GM10266 (cell line): ENCODE data around the gene ELF3.

ENCODE experiments used
- DNase-seq: peaks from one replicate; pipeline ENCODE4 v3.0.0; 2012; ENCODE audit errors: extremely low spot score
- TF ChIP-seq, protein P1 (sequence below): IDR thresholded peaks from 2 replicates; pipeline ENCODE4 v1.5.1; 2012; ENCODE audit warnings: mild to moderate bottlenecking, low read depth; ENCODE audit not compliant: control insufficient read depth, insufficient read depth; ENCODE audit errors: missing control alignments

ELF3 gene

DNA sequence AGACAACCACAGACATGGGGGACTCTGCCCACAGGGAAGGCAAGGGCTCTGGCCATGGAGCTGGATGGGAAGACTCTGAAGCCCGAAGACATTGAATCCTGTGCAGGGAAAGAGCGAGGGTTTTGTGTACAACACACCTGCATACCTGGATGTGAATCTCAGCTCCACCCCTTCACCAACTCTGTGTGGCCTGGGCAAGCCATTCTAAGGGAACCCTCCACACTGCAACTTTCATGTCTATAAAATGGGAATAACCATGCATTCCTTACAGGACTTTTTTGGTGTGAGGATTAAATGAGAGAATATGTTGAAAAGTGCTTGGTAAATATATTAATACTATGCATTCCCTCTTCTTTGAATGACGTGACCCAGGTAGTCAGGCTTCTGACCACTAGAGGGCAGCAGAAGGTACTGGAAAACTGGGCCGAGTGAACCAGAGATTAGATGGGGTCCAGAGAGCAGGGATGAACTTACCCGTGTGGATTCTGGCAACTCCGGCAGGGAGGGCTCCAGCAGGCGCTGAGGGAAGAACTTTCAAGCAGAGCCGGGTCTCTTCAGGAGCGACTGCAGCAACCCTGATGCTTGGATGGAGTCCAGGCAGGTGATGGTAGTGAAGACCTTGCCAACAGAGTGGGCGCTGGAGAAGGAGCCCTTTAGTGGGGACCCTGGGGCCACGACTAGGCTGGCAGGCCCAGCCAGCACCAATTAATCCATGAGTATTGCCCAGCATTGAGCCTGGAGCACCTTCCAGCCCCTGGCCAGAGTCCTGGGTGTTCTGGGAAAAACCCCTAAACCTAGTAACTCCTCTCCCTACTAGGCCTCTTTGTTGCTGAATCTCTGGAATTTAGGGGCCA is 834 bp upstream of the ELF3 start:
- TF ChIP-seq, protein P1, sequence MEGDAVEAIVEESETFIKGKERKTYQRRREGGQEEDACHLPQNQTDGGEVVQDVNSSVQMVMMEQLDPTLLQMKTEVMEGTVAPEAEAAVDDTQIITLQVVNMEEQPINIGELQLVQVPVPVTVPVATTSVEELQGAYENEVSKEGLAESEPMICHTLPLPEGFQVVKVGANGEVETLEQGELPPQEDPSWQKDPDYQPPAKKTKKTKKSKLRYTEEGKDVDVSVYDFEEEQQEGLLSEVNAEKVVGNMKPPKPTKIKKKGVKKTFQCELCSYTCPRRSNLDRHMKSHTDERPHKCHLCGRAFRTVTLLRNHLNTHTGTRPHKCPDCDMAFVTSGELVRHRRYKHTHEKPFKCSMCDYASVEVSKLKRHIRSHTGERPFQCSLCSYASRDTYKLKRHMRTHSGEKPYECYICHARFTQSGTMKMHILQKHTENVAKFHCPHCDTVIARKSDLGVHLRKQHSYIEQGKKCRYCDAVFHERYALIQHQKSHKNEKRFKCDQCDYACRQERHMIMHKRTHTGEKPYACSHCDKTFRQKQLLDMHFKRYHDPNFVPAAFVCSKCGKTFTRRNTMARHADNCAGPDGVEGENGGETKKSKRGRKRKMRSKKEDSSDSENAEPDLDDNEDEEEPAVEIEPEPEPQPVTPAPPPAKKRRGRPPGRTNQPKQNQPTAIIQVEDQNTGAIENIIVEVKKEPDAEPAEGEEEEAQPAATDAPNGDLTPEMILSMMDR, result peak; percentile 83
- peak; percentile 72 for DNase-seq

DNA sequence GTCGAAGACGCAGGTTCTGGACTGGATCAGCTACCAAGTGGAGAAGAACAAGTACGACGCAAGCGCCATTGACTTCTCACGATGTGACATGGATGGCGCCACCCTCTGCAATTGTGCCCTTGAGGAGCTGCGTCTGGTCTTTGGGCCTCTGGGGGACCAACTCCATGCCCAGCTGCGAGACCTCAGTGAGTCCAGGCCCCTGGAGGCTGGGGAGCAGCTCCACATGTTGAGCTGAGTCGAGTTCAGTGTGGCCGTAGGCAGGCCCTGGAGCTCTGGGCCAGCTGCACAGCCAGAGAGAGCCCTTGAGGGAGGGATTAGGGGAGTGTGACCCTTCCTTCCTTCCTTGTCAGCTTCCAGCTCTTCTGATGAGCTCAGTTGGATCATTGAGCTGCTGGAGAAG is 1.6 kb downstream of the ELF3 start:
- DNase-seq, result no peak
- TF ChIP-seq, protein P1, result no peak

GRCh38 chr1:202012544-202013478 is 2.4 kb downstream of the ELF3 start:
- TF ChIP-seq, protein P1, result no peak
- DNase-seq, result no peak

DNA sequence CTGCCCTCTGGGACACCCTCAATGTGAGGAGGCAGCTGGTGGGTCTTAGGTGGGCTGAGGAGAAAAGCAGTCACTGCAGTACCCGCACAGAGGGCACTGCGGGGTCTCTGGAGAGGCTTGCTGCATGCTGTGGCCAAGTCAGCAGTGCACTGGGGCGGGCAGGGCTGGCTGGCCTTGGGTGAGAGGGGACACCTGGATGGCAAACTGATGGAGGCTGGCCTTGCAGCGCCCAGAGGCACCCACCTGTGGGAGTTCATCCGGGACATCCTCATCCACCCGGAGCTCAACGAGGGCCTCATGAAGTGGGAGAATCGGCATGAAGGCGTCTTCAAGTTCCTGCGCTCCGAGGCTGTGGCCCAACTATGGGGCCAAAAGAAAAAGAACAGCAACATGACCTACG is 3.2 kb downstream of the ELF3 start:
- no peak for DNase-seq
- TF ChIP-seq, protein P1, result no peak

DNA sequence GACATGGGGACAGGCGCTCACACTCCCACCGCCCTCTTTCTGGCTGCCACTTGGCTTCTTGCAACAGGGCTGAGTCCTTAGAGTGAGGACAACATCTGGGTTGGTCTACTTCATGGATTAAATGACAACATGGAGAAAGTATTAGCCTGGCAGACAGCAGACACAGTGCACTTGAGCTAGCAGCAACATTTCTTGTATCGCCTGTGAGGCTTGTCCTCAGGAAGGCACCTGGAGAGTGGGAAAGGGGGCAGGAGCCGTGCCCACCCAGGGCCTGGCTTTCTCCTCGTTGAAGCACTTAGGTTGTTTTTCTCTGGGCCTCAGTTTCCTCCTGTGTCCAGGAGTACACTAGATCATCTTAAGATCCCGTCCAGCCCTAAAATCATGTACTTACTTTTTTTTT is 3.7 kb downstream of the ELF3 start:
- TF ChIP-seq, protein P1, result no peak
- no peak for DNase-seq

DNA sequence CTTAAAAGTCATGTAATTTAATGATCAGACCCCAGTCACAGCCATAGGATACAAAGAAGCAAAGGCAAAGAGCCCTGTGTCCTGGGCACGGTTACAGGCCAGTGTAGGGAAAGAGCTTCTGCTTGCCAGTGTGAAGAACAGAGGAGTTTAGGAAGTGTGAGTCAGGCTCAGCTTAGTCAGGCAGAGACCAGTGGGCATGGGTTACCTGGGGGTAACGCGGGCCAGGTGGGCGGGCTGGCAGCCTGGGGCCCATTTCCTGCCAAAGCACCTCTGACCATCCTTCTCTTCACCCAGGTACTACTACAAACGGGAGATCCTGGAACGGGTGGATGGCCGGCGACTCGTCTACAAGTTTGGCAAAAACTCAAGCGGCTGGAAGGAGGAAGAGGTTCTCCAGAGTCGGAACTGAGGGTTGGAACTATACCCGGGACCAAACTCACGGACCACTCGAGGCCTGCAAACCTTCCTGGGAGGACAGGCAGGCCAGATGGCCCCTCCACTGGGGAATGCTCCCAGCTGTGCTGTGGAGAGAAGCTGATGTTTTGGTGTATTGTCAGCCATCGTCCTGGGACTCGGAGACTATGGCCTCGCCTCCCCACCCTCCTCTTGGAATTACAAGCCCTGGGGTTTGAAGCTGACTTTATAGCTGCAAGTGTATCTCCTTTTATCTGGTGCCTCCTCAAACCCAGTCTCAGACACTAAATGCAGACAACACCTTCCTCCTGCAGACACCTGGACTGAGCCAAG is 4.7 kb downstream of the ELF3 start:
- DNase-seq, result no peak
- TF ChIP-seq, protein P1, result no peak
